ENCODE results near the gene EPHX1.
"Not testable (repeated sequence)": the region's sequence is repeated elsewhere in the genome, so short reads cannot be mapped to it uniquely, and the experiment has no call there.

EPHX1 gene

GRCh38 chr1:225879521-225880221, 69.7 kb downstream of the EPHX1 start:
- FAIRE-seq (no peak), DNase-seq (ENCODE audit: insufficient read length, low spot score) (no peak)

- FAIRE-seq: no peak
Measured at GRCh38 chr1:225880222-225880588, 70.3 kb downstream of the EPHX1 start.

GRCh38 chr1:225880636-225881035, 70.7 kb downstream of the EPHX1 start:
- DNase-seq (ENCODE audit: insufficient read length, low spot score): no peak
- no peak for FAIRE-seq

More at GRCh38 chr1:225880222-225880588, 70.3 kb downstream of the EPHX1 start:
- no peak for DNase-seq (ENCODE audit: insufficient read length, low spot score)

GRCh38 chr1:225881081-225881958, 71.4 kb downstream of the EPHX1 start:
- no peak for FAIRE-seq
- peak; percentile 77 for DNase-seq (ENCODE audit: insufficient read length, low spot score)

- FAIRE-seq: no peak
- DNase-seq (ENCODE audit: insufficient read length, low spot score): peak; percentile 95
Measured at GRCh38 chr1:225881959-225882693, 72.2 kb downstream of the EPHX1 start, which contains the start of gene TMEM63A. TMEM63A (minus strand) TSS chr1:225882380; CDS start chr1:225877580, 4,800 bp downstream.

- DNase-seq (ENCODE audit: insufficient read length, low spot score) (peak; percentile 53), FAIRE-seq (no peak)
Measured at GRCh38 chr1:225882694-225883615, 73.0 kb downstream of the EPHX1 start.

- DNase-seq (ENCODE audit: insufficient read length, low spot score) (no peak), FAIRE-seq (no peak)
Measured at GRCh38 chr1:225883616-225884265, 73.8 kb downstream of the EPHX1 start.

- no peak for DNase-seq (ENCODE audit: insufficient read length, low spot score)
- FAIRE-seq: no peak
Measured at GRCh38 chr1:225885336-225885735, 75.4 kb downstream of the EPHX1 start.

GRCh38 chr1:225886159-225887029, 76.5 kb downstream of the EPHX1 start:
- DNase-seq (ENCODE audit: insufficient read length, low spot score) (no peak), FAIRE-seq (no peak)

- DNase-seq (ENCODE audit: insufficient read length, low spot score): no peak
- FAIRE-seq: no peak
Measured at GRCh38 chr1:225887030-225887314, 77.0 kb downstream of the EPHX1 start.

- not testable (repeated sequence) for FAIRE-seq; DNase-seq (ENCODE audit: insufficient read length, low spot score)
Measured at GRCh38 chr1:225887554-225888288, 77.8 kb downstream of the EPHX1 start.

GRCh38 chr1:225888289-225888897, 78.5 kb downstream of the EPHX1 start:
- DNase-seq (ENCODE audit: insufficient read length, low spot score): no peak
- FAIRE-seq: no peak

GRCh38 chr1:225888898-225889601, 79.1 kb downstream of the EPHX1 start, which contains the start of gene LEFTY1:
LEFTY1 (minus strand) TSS chr1:225889146; CDS start chr1:225889066, 80 bp downstream.
- FAIRE-seq (no peak), DNase-seq (ENCODE audit: insufficient read length, low spot score) (no peak)

GRCh38 chr1:225889743-225890142, 79.8 kb downstream of the EPHX1 start:
- DNase-seq (ENCODE audit: insufficient read length, low spot score) (no peak), FAIRE-seq (no peak)

- FAIRE-seq: no peak
- DNase-seq (ENCODE audit: insufficient read length, low spot score): no peak
Measured at GRCh38 chr1:225890346-225891228, 80.7 kb downstream of the EPHX1 start.

All from HTR-8/SVneo (cell line).